ENCODE results near the gene ZBTB17. TPM values are rescaled to one million over a fixed set of nuclear protein-coding genes. Genes with fewer than 3 reads are reported as not detected.

Gene ZBTB17
- total RNA-seq, 2 experiments from 2014 or later = 52.9 to 53.4 TPM

- peaks cover 17% of the 10 kb centered on the region; the same call in 1 of the 2 replicates for H4K20me1 ChIP-seq (ENCODE audit: insufficient read depth, low read length)
- H3K27ac ChIP-seq (ENCODE audit: low read depth, low read length, poor library complexity, severe bottlenecking) = no peak overlapping the region
- peaks cover 23% of the 10 kb centered on the region for H3K4me1 ChIP-seq (ENCODE audit: insufficient read depth, low read length, poor library complexity, severe bottlenecking)
- BruUV-seq (replicated peaks) = no TSS peak
- peaks cover 8% of the 10 kb centered on the region; the same call in 1 of the 2 replicates for H3K79me2 ChIP-seq (ENCODE audit: insufficient read depth, low read depth, low read length)
- H2AFZ ChIP-seq (ENCODE audit: low read length) = no peak overlapping the region
- H3K4me3 ChIP-seq (ENCODE audit: low read depth, low read length, poor library complexity, severe bottlenecking) = no peak overlapping the region
- TF ChIP-seq CTCF (conservative IDR thresholded peaks at IDR 0.05; ENCODE audit: low read length) (no peak), EZH2phosphoT487 (IDR thresholded peaks at IDR 0.05; ENCODE audit: borderline replicate concordance, low read depth, low read length) (no peak)
- intact Hi-C loops (cut with micrococcal nuclease; ENCODE audit: unreplicated experiment) = no loop called here
- no peak for DNase-seq (ENCODE audit: low spot score)
- CTCF ChIA-PET (ENCODE audit: unreplicated experiment) = interaction anchor here (0.5 kb wide), 1 partner anchor 19 kb away, joined by 8 read pairs; no protein-coding TSS in a partner anchor
- H3K9me2 ChIP-seq (ENCODE audit: insufficient read depth, low read length) = no peaks in the 10 kb centered on the region
- peaks cover 69% of the 10 kb centered on the region for H3K36me3 ChIP-seq (ENCODE audit: insufficient read depth, low read length)
- POLR2A ChIA-PET = no interaction called here
- H3K9me3 ChIP-seq (ENCODE audit: low read length) = no peaks in the 10 kb centered on the region
- no peak overlapping the region for H3K4me2 ChIP-seq (ENCODE audit: low read length)
These were observed 21.6 kb downstream of the ZBTB17 start for GRCh38 chr1:15954316-15954715.

- peaks cover 14% of the 10 kb centered on the region; the same call in 1 of the 2 replicates for H4K20me1 ChIP-seq (ENCODE audit: insufficient read depth, low read length)
- no peaks in the 10 kb centered on the region for H3K9me2 ChIP-seq (ENCODE audit: insufficient read depth, low read length)
- H3K4me3 ChIP-seq (ENCODE audit: low read depth, low read length, poor library complexity, severe bottlenecking) = no peak overlapping the region
- no peak overlapping the region for H3K27ac ChIP-seq (ENCODE audit: low read depth, low read length, poor library complexity, severe bottlenecking)
- peaks cover 28% of the 10 kb centered on the region for H3K4me1 ChIP-seq (ENCODE audit: insufficient read depth, low read length, poor library complexity, severe bottlenecking)
- ChIA-PET POLR2A (no interaction called here), CTCF (ENCODE audit: unreplicated experiment) (no interaction called here)
- DNase-seq (ENCODE audit: low spot score) = no peak
- H3K9me3 ChIP-seq (ENCODE audit: low read length) = no peaks in the 10 kb centered on the region
- no peak for TF ChIP-seq CTCF (conservative IDR thresholded peaks at IDR 0.05; ENCODE audit: low read length)
- no peak for TF ChIP-seq EZH2phosphoT487 (IDR thresholded peaks at IDR 0.05; ENCODE audit: borderline replicate concordance, low read depth, low read length)
- intact Hi-C loops (cut with micrococcal nuclease; ENCODE audit: unreplicated experiment) = no loop called here
- no TSS peak for BruUV-seq (replicated peaks)
- H2AFZ ChIP-seq (ENCODE audit: low read length) = no peak overlapping the region
- peaks cover 72% of the 10 kb centered on the region for H3K36me3 ChIP-seq (ENCODE audit: insufficient read depth, low read length)
- H3K4me2 ChIP-seq (ENCODE audit: low read length) = no peak overlapping the region
- peaks cover 8% of the 10 kb centered on the region; the same call in 1 of the 2 replicates for H3K79me2 ChIP-seq (ENCODE audit: insufficient read depth, low read depth, low read length)
These were observed 22.1 kb downstream of the ZBTB17 start for GRCh38 chr1:15953791-15954241.

- Histone ChIP-seq H3K9me3 (ENCODE audit: low read length) (no peaks in the 10 kb centered on the region), H3K36me3 (ENCODE audit: insufficient read depth, low read length) (peaks cover 73% of the 10 kb centered on the region), H3K4me2 (ENCODE audit: low read length) (no peak overlapping the region), H4K20me1 (ENCODE audit: insufficient read depth, low read length) (0 out of 2 replicates have a peak, but pooled peaks cover 10% of the 10 kb centered on the region), H3K9me2 (ENCODE audit: insufficient read depth, low read length) (no peaks in the 10 kb centered on the region), H3K27ac (ENCODE audit: low read depth, low read length, poor library complexity, severe bottlenecking) (no peak overlapping the region), H3K4me3 (ENCODE audit: low read depth, low read length, poor library complexity, severe bottlenecking) (no peak overlapping the region), H3K4me1 (ENCODE audit: insufficient read depth, low read length, poor library complexity, severe bottlenecking) (peaks cover 33% of the 10 kb centered on the region), H2AFZ (ENCODE audit: low read length) (no peak overlapping the region), H3K79me2 (ENCODE audit: insufficient read depth, low read depth, low read length) (peaks cover 8% of the 10 kb centered on the region; the same call in 1 of the 2 replicates)
- POLR2A ChIA-PET = no interaction called here
- TF ChIP-seq CTCF (conservative IDR thresholded peaks at IDR 0.05; ENCODE audit: low read length) (no peak), EZH2phosphoT487 (IDR thresholded peaks at IDR 0.05; ENCODE audit: borderline replicate concordance, low read depth, low read length) (no peak)
- intact Hi-C loops (cut with micrococcal nuclease; ENCODE audit: unreplicated experiment) = no loop called here
- DNase-seq (ENCODE audit: low spot score) = no peak
- CTCF ChIA-PET (ENCODE audit: unreplicated experiment) = no interaction called here
- BruUV-seq (replicated peaks) = no TSS peak
These were observed 22.6 kb downstream of the ZBTB17 start for GRCh38 chr1:15953294-15953771.

Data from OCI-LY7 (cell line).